Activated naive CD8-positive, alpha-beta T cell treated with anti-CD3 and anti-CD28 coated beads for 36 hours (primary cell): ENCODE results near the gene MYBPC2. TPM values are rescaled to one million over a fixed set of nuclear protein-coding genes. Genes with fewer than 3 reads are reported as not detected.

Experiments used
- DNase-seq: peaks from one replicate; pipeline ENCODE4 v3.0.0; 2021
- H3K27ac Mint-ChIP-seq: one replicate; pipeline ENCODE4 v1.8.0; 2022; ENCODE audit warnings: mild to moderate bottlenecking, moderate library complexity, mixed read lengths
- H3K27me3 Mint-ChIP-seq: one replicate; pipeline ENCODE4 v1.8.0; 2022; ENCODE audit warnings: mild to moderate bottlenecking, mixed read lengths
- H3K36me3 Mint-ChIP-seq: one replicate; pipeline ENCODE4 v1.8.0; 2021; ENCODE audit warnings: mild to moderate bottlenecking, mixed read lengths
- H3K4me1 Mint-ChIP-seq: one replicate; pipeline ENCODE4 v1.8.0; 2021; ENCODE audit warnings: mixed read lengths
- H3K4me3 Mint-ChIP-seq: one replicate; pipeline ENCODE4 v1.8.0; 2022; ENCODE audit warnings: mild to moderate bottlenecking, moderate library complexity, mixed read lengths
- H3K9me3 Mint-ChIP-seq: one replicate; pipeline ENCODE4 v1.8.0; 2022; ENCODE audit warnings: mixed read lengths
- total RNA-seq, 2 experiments: library from RNA; stranded (reverse); gene quantifications; one replicate each; pipeline ENCODE4 v1.2.3, GENCODE V29; 2021

The MYBPC2 gene
- total RNA-seq, 2 experiments from 2014 or later: 0.12 to 0.45 TPM

DNA sequence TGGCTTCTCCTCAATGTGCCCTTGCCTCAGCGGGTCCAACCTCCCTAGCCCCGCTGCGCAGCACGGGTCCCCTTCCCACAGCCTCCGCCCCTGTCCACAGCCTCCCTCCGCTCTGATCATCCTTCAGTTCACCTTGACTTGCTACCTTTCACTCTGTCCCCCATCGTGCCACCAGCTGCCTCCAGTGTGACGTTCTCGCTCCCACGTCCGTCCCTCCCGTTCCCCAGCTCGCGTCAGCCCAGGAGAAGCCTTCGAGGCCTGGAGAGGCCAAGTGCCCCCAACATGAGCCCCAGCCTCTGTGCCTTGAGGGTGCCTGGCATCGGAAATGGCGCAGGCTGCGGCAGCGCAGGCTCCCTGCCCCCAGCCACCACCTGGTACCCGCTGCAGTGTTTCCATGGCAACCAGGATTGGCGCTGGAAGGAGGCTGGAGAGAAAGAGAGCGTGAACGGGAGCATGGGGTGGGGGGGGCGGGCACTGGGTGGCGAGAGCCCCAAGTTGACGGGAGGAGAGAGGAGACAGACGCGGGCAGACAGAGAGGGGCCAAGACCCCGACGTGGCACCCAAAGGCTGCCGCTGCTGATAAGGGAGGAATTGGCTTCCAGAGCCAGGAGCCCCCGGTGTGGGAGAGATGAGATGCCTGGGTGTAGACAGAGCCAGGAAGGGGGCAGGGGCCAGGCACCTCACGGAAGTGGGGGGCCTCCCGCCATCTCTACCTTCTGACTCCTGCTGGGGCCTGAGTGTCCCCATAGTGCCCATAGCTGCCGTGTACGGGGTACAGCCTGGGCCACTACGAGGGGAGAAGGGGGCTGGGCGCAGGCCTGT, 81.9 kb downstream of the MYBPC2 start:
- Mint-ChIP-seq H3K4me3 (no peak overlapping the region), H3K9me3 (no peaks in the 10 kb centered on the region), H3K27me3 (peaks cover 43% of the 10 kb centered on the region), H3K36me3 (peaks cover 2% of the 10 kb centered on the region), H3K27ac (no peak overlapping the region), H3K4me1 (peaks cover 4% of the 10 kb centered on the region)
- no peak for DNase-seq

DNA sequence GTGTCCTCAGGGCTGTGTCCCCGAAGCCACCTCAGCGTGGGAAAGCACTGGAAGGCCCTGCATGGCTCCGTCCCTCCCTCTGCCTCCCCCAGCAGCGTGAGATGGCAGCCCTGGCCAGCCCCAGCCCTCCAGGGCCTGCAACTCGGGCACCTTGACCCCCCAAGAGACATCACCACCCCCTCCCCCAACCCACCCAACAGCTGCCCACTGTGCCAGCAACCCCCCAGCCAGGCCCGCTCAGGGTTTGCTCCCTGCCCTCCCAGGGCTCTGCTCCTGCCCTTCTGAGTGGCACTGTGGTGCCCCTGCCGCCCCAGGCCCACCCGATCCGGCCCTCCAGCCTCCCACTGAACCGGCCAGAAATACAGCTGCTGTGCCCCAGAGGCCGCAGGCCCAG, 82.5 kb downstream of the MYBPC2 start:
- Mint-ChIP-seq H3K27ac (no peak overlapping the region), H3K4me3 (no peak overlapping the region), H3K36me3 (peaks cover 2% of the 10 kb centered on the region), H3K9me3 (no peaks in the 10 kb centered on the region), H3K27me3 (peaks cover 45% of the 10 kb centered on the region), H3K4me1 (peaks cover 4% of the 10 kb centered on the region)
- no peak for DNase-seq

Other genes with a start within 250 kb of the MYBPC2 start
- not detected for gene MYH14, start 229.3 kb upstream of the MYBPC2 start, total RNA-seq
- under 1 TPM; 0.56 to 0.64 TPM for gene KCNC3, start 103.5 kb upstream of the MYBPC2 start, total RNA-seq
- gene NAPSA, start 67.3 kb upstream of the MYBPC2 start, total RNA-seq: 10 to 100 TPM; 16.1 to 18.1 TPM
- gene NR1H2, start 56.4 kb upstream of the MYBPC2 start, total RNA-seq: 10 to 100 TPM; 49.6 TPM
- 100 to 1,000 TPM; 191 to 196 TPM for gene POLD1, start 48.5 kb upstream of the MYBPC2 start, total RNA-seq
- 1 to 10 TPM; 1.6 TPM for gene SPIB, start 14.0 kb upstream of the MYBPC2 start, total RNA-seq
- gene EMC10, start 43.6 kb downstream of the MYBPC2 start, total RNA-seq: 10 to 100 TPM; 49.7 to 50.1 TPM
- gene GARIN5A, start 44.0 kb downstream of the MYBPC2 start, total RNA-seq: under 1 TPM; 0.52 to 0.90 TPM
- 10 to 100 TPM; 26.2 to 27.0 TPM for gene JOSD2, start 78.3 kb downstream of the MYBPC2 start, total RNA-seq
- gene ASPDH, start 81.0 kb downstream of the MYBPC2 start, total RNA-seq: not detected
- not detected for gene LRRC4B, start 135.5 kb downstream of the MYBPC2 start, total RNA-seq
- 1 to 10 TPM; 1.4 to 1.9 TPM for gene SYT3, start 207.0 kb downstream of the MYBPC2 start, total RNA-seq
- 1 to 10 TPM; 2.6 to 2.9 TPM for gene C19orf81, start 216.6 kb downstream of the MYBPC2 start, total RNA-seq